MCF 10A (cell line): ENCODE results near the gene HAO2. TPM values are rescaled to one million over a fixed set of nuclear protein-coding genes. Genes with fewer than 3 reads are reported as not detected.

Experiments used
- BruUV-seq: library from RNA; stranded (reverse); fragments of 400-500 nt; replicated peaks from 2 replicates; lab custom pipeline; 2021; lab: Mats Ljungman, UMichigan
- CTCF ChIA-PET: fragments of 300-600 bp; sonication (Branson Sonifier 250); formaldehyde crosslinking; extraction: SDS; loops from one replicate; lab custom pipeline; 2021; ENCODE audit warnings: antibody characterized with exemption, inconsistent platforms; lab: Yijun Ruan, JAX
- POLR2A ChIA-PET: fragments of 300-600, 350-650 bp; sonication (Branson Sonifier 250); formaldehyde crosslinking; extraction: SDS; loops from one replicate; lab custom pipeline; 2020; ENCODE audit warnings: antibody characterized with exemption, inconsistent platforms; lab: Yijun Ruan, JAX
- DNase-seq: peaks from one replicate; pipeline ENCODE4 v3.0.0-alpha.2; 2018; ENCODE audit not compliant: unreplicated experiment
- H3K27ac Mint-ChIP-seq: one replicate; pipeline ENCODE4 v1.8.0; 2022; ENCODE audit warnings: mild to moderate bottlenecking, low read depth, mixed read lengths; ENCODE audit not compliant: unreplicated experiment
- H3K27me3 Mint-ChIP-seq: one replicate; pipeline ENCODE4 v1.8.0; 2022; ENCODE audit warnings: mixed read lengths; ENCODE audit not compliant: insufficient read depth, unreplicated experiment
- H3K36me3 Mint-ChIP-seq: one replicate; pipeline ENCODE4 v1.8.0; 2022; ENCODE audit warnings: mild to moderate bottlenecking, moderate library complexity, mixed read lengths; ENCODE audit not compliant: insufficient read depth, unreplicated experiment
- H3K4me1 Mint-ChIP-seq: one replicate; pipeline ENCODE4 v1.8.0; 2022; ENCODE audit warnings: mixed read lengths; ENCODE audit not compliant: insufficient read depth, unreplicated experiment
- H3K4me3 Mint-ChIP-seq: one replicate; pipeline ENCODE4 v1.8.0; 2022; ENCODE audit warnings: mild to moderate bottlenecking, moderate library complexity, mixed read lengths; ENCODE audit not compliant: unreplicated experiment
- H3K9me3 Mint-ChIP-seq: one replicate; pipeline ENCODE4 v1.8.0; 2022; ENCODE audit warnings: mixed read lengths; ENCODE audit not compliant: unreplicated experiment
- CTCF ChIP-seq: fragments of 200-600 bp; IDR thresholded peaks from one replicate; pipeline ENCODE4 v1.8.0; 2022; ENCODE audit warnings: antibody characterized with exemption, mild to moderate bottlenecking; ENCODE audit not compliant: unreplicated experiment
- intact Hi-C: fragments of 100-400 bp; cut with micrococcal nuclease; formaldehyde crosslinking; loops from 2 replicates; pipeline ENCODE4 v1.14.1; 2022
- total RNA-seq: library from RNA; stranded (reverse); gene quantifications from 2 replicates; pipeline ENCODE4 v1.2.3, GENCODE V29; 2022

HAO2 gene
- total RNA-seq, 1 experiment from 2014 or later, result not detected

DNA sequence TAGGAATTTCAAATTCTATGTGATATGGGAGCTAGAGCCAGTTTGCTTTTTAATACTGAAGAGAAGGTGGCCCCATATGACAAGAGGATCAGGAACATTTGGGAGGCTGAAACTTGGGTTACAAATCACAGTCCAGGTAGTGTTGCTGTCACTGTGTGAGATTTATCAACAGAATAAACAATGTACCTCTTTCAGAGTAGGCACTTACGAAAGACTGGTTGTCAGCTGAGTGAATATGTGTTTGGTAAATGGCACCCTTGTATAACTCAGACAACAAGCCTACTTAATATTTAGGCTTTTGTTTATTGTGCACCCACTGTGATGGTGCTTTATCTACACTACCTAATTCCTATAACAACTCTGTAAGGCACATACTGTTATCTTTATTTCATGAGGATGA is 7.4 kb upstream of the HAO2 start:
- no peaks in the 10 kb centered on the region for H3K36me3 Mint-ChIP-seq
- no peak overlapping the region for H3K27ac Mint-ChIP-seq
- ChIA-PET POLR2A (interaction anchor here (0.6 to 1.1 kb wide), 2 partner anchors 54 to 82 kb away, joined by 3 read pairs; no protein-coding TSS in a partner anchor), CTCF (interaction anchor here (0.6 to 5.4 kb wide), 6 partner anchors 9 to 481 kb away, joined by 3 to 36 read pairs (median 3); no protein-coding TSS in a partner anchor)
- no peak overlapping the region for H3K4me3 Mint-ChIP-seq
- no peak for DNase-seq
- H3K27me3 Mint-ChIP-seq, result no peaks in the 10 kb centered on the region
- H3K9me3 Mint-ChIP-seq, result peaks cover 3% of the 10 kb centered on the region
- H3K4me1 Mint-ChIP-seq, result peaks cover 22% of the 10 kb centered on the region
- no TSS peak for BruUV-seq
- no peak for TF ChIP-seq CTCF
- intact Hi-C loops, result no loop called here

GRCh38 chr1:119361620-119362344 is 6.8 kb upstream of the HAO2 start:
- Mint-ChIP-seq H3K27me3 (no peaks in the 10 kb centered on the region), H3K36me3 (no peaks in the 10 kb centered on the region), H3K4me1 (peaks cover 22% of the 10 kb centered on the region), H3K4me3 (no peak overlapping the region), H3K27ac (no peak overlapping the region), H3K9me3 (no peaks in the 10 kb centered on the region)
- TF ChIP-seq CTCF, result no peak
- CTCF ChIA-PET, result interaction anchor here (0.6 to 5.4 kb wide), 3 partner anchors 76 to 482 kb away, joined by 3 to 36 read pairs (median 4); no protein-coding TSS in a partner anchor
- BruUV-seq, result no TSS peak
- POLR2A ChIA-PET, result interaction anchor here (0.6 to 1.1 kb wide), 2 partner anchors 54 to 82 kb away, joined by 3 read pairs; no protein-coding TSS in a partner anchor
- no peak for DNase-seq
- intact Hi-C loops, result no loop called here

- no peaks in the 10 kb centered on the region for H3K36me3 Mint-ChIP-seq
- no peaks in the 10 kb centered on the region for H3K9me3 Mint-ChIP-seq
- no peak overlapping the region for H3K27ac Mint-ChIP-seq
- no peak for DNase-seq
- ChIA-PET CTCF (interaction anchor here (5.4 kb wide), 1 partner anchor 88 kb away, joined by 36 read pairs; no protein-coding TSS in a partner anchor), POLR2A (interaction anchor here (0.9 kb wide), 1 partner anchor 66 kb away, joined by 3 read pairs; no protein-coding TSS in a partner anchor)
- TF ChIP-seq CTCF, result no peak
- H3K4me3 Mint-ChIP-seq, result no peak overlapping the region
- no TSS peak for BruUV-seq
- H3K4me1 Mint-ChIP-seq, result peaks cover 22% of the 10 kb centered on the region
- no peaks in the 10 kb centered on the region for H3K27me3 Mint-ChIP-seq
- intact Hi-C loops, result no loop called here
These were observed 5.4 kb upstream of the HAO2 start for GRCh38 chr1:119363162-119363561.

- Mint-ChIP-seq H3K4me1 (peaks cover 14% of the 10 kb centered on the region), H3K27me3 (no peaks in the 10 kb centered on the region), H3K27ac (peak overlapping the region; percentile 30), H3K36me3 (no peaks in the 10 kb centered on the region), H3K4me3 (no peak overlapping the region), H3K9me3 (no peaks in the 10 kb centered on the region)
- DNase-seq, result no peak
- CTCF ChIA-PET, result interaction anchor here (7.8 kb wide), 1 partner anchor 90 kb away, joined by 116 read pairs; no protein-coding TSS in a partner anchor
- intact Hi-C loops, result no loop called here
- BruUV-seq, result no TSS peak
- TF ChIP-seq CTCF, result no peak
- POLR2A ChIA-PET, result interaction anchor here (0.5 kb wide), 2 partner anchors 80 to 1263 kb away, joined by 3 read pairs; no protein-coding TSS in a partner anchor
These were observed 3.9 kb upstream of the HAO2 start for GRCh38 chr1:119364640-119365039.
